Epithelial cell of esophagus (primary cell): ENCODE data around the gene TMOD1.
"Not testable (repeated sequence)": the region's sequence is repeated elsewhere in the genome, so short reads cannot be mapped to it uniquely, and the experiment has no call there.

ENCODE experiments used
- DNase-seq: peaks from one replicate; pipeline ENCODE4 v3.0.0; 2010; ENCODE audit warnings: low read depth
- H3K4me3 ChIP-seq: 2 replicates; pipeline ENCODE4 v1.5.1; 2011; ENCODE audit warnings: mild to moderate bottlenecking, low read length, control low read depth
- TF ChIP-seq, protein P1 (sequence below): IDR thresholded peaks from 2 replicates; pipeline ENCODE4 v1.5.1; 2011; ENCODE audit warnings: low read depth, mild to moderate bottlenecking, low read length, control low read depth, inconsistent platforms; ENCODE audit not compliant: insufficient read depth; ENCODE audit errors: missing control alignments

TMOD1 gene

GRCh38 chr9:97480174-97480573 lies 21.3 kb upstream of the TMOD1 start:
- no peak overlapping the region for H3K4me3 ChIP-seq
- TF ChIP-seq, protein P1, sequence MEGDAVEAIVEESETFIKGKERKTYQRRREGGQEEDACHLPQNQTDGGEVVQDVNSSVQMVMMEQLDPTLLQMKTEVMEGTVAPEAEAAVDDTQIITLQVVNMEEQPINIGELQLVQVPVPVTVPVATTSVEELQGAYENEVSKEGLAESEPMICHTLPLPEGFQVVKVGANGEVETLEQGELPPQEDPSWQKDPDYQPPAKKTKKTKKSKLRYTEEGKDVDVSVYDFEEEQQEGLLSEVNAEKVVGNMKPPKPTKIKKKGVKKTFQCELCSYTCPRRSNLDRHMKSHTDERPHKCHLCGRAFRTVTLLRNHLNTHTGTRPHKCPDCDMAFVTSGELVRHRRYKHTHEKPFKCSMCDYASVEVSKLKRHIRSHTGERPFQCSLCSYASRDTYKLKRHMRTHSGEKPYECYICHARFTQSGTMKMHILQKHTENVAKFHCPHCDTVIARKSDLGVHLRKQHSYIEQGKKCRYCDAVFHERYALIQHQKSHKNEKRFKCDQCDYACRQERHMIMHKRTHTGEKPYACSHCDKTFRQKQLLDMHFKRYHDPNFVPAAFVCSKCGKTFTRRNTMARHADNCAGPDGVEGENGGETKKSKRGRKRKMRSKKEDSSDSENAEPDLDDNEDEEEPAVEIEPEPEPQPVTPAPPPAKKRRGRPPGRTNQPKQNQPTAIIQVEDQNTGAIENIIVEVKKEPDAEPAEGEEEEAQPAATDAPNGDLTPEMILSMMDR, result no peak
- no peak for DNase-seq

- TF ChIP-seq, protein P1, result no peak
- H3K4me3 ChIP-seq, result no peak overlapping the region
- DNase-seq, result no peak
These were observed 20.7 kb upstream of the TMOD1 start for GRCh38 chr9:97480749-97481148.

GRCh38 chr9:97484134-97484533 lies 17.3 kb upstream of the TMOD1 start:
- H3K4me3 ChIP-seq, result no peak overlapping the region
- DNase-seq, result no peak
- TF ChIP-seq, protein P1, result no peak

DNA sequence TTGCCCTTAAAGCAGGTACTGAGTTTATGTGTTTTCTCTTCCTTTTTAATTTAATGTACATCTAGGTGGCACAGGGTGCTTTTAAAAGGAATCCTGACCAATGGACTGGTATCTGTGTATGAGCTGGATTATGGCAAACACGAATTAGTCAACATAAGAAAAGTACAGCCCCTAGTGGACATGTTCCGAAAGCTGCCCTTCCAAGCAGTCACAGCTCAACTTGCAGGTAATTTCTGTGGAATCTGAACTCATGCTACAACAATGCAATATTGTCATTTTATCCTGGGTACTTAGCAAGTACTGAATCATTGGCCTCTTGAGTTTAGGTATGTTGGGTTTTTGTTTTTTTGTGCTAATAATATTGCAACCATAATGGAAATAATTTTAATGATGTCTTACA lies 14.4 kb upstream of the TMOD1 start:
- DNase-seq, result peak; percentile 71
- H3K4me3 ChIP-seq, result no peak overlapping the region

DNA sequence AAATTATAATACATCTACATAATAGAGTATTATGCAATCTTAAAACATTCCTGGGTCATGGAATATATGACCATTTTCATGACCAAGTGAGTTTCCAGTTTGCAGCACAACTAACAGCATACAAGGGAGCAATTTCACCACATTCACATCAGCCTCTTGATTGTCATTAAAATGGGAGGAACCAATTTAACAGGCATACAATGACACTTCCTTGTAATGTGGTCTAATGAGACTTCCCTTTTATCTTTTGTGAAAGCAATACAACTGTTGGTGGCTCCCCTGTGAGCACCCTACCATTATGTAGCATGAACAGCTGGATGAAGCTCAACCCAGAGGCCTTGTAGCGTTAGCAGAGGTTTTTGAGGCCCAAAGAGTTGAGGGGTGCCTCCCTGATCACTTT lies 13.6 kb upstream of the TMOD1 start:
- TF ChIP-seq, protein P1, result no peak
- no peak overlapping the region for H3K4me3 ChIP-seq
- DNase-seq, result no peak

More for the DNA sequence above, 14.4 kb upstream of the TMOD1 start:
- TF ChIP-seq, protein P1, result peak; percentile 50

GRCh38 chr9:97491216-97491999 lies 10.1 kb upstream of the TMOD1 start:
- DNase-seq, result no peak
- TF ChIP-seq, protein P1, result no peak
- no peak overlapping the region for H3K4me3 ChIP-seq

DNA sequence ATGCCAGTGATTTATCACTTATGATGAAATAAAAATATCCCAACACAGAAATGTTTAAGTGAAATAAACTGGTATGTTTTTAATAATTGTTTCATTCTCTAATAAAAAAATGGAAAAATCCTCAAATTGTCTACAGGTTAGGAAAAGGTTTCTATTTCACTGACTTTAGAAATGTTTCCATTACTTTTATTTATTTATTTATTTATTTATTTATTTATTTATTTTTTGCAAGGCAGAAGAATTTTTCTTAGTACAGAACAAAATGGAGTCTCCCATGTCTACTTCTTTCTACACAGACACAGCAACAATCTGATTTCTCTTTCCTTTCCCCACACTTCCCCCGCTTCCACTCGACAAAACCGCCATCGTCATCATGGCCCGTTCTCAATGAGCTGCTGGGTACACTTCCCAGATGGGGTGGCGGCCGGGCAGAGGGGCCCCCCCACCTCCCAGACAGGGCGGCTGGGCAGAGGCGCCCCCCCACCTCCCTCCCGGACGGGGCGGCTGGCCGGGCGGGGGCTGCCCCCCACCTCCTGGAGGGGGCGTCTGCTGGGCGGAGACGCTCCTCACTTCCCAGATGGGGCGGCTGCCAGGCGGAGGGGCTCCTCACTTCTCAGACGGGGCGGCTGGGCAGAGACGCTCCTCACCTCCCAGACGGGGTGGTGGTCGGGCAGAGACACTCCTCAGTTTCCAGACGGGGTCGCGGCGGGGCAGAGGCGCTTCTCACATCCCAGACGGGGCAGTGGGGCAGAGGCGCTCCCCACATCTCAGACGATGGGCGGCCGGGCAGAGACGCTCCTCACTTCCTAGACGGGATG lies 3.7 kb upstream of the TMOD1 start:
- H3K4me3 ChIP-seq, result not testable (repeated sequence)

DNA sequence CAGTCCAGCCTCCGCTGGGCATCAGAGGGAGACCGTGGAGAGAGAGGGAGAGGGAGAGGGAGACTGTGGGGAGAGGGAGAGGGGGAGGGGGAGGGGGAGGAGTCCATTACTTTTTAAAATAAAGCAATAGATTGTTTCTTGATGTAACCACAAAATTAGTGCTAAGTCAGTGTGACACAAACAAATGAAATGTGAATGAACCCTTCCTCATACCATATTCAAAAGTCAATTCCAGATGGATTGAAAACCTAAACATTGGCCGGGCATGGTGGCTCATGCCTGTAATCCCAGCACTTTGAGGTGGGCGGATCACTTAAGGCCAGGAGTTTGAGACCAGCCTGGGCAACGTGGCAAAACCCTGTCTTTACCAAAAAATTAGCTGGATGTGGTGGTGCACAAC lies 2.6 kb upstream of the TMOD1 start:
- H3K4me3 ChIP-seq, DNase-seq: not testable (repeated sequence)

More for the DNA sequence above, 3.7 kb upstream of the TMOD1 start:
- not testable (repeated sequence) for DNase-seq
